Testis (tissue), 2 donors: ENCODE data around the gene KERA.

Experiments
- CTCF ChIP-seq, 3 experiments: fragments of 450-650 bp in 2 of 3; fragments of 200-600 bp in 1 of 3; sonication (generic) in 1 of 3; IDR thresholded peaks; one replicate each; pipeline ENCODE4 v1.5.1; 2016 to 2019; ENCODE audit warnings: antibody characterized with exemption in 3 of 3, mild to moderate bottlenecking in 2 of 3, moderate library complexity in 1 of 3
- POLR2A ChIP-seq: fragments of 450-650 bp; IDR thresholded peaks from one replicate; pipeline ENCODE4 v1.6.1; 2017; ENCODE audit warnings: antibody characterized with exemption, mild to moderate bottlenecking, moderate library complexity

DNA sequence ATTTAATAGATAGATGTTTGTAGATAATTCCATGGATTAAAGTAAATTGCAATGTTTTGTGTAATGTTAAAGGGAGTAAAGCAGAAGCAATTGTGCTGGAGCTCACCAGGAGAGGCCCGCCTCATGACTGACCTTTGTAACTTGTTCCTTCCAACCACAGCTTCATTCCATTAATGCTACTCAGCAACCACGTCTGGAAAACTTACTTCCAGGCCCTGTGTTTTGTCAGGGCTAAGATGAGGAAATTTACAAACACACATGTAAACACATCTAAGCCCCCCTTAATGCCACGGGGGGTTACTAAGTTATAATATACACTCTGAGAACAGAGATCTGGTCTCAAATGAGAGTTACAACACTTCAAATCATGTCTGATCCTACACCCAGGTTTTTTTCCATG lies 41.1 kb upstream of the KERA start:
- TF ChIP-seq CTCF (IDR thresholded peaks at IDR 0.05) (no peak), POLR2A (no peak)
